Measurements from ENCODE around the gene TCHH. TPM values are rescaled to one million over a fixed set of nuclear protein-coding genes. Genes with fewer than 3 reads are reported as not detected.

Gene TCHH
- total and polyA plus RNA-seq, 2 experiments from 2014 or later, result not detected

- H3K4me3 ChIP-seq, result no peak overlapping the region
- peaks cover 83% of the 10 kb centered on the region for H3K27me3 ChIP-seq
- no peak overlapping the region for H3K27ac ChIP-seq
- TF ChIP-seq, protein P1, sequence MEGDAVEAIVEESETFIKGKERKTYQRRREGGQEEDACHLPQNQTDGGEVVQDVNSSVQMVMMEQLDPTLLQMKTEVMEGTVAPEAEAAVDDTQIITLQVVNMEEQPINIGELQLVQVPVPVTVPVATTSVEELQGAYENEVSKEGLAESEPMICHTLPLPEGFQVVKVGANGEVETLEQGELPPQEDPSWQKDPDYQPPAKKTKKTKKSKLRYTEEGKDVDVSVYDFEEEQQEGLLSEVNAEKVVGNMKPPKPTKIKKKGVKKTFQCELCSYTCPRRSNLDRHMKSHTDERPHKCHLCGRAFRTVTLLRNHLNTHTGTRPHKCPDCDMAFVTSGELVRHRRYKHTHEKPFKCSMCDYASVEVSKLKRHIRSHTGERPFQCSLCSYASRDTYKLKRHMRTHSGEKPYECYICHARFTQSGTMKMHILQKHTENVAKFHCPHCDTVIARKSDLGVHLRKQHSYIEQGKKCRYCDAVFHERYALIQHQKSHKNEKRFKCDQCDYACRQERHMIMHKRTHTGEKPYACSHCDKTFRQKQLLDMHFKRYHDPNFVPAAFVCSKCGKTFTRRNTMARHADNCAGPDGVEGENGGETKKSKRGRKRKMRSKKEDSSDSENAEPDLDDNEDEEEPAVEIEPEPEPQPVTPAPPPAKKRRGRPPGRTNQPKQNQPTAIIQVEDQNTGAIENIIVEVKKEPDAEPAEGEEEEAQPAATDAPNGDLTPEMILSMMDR (IDR thresholded peaks at IDR 0.05; ENCODE audit: low read depth, low read length), result no peak
- H3K36me3 ChIP-seq, result no peaks in the 10 kb centered on the region
- no peaks in the 10 kb centered on the region for H3K4me1 ChIP-seq (ENCODE audit: low read depth)
- DNase-seq (ENCODE audit: low read depth in 1 of 2, low spot score in 1 of 2), result peak in 1 of 2 donors; percentile 61
- no peaks in the 10 kb centered on the region for H3K9me3 ChIP-seq (ENCODE audit: low read depth)
Observed at GRCh38 chr1:152110860-152111514, 4.3 kb downstream of the TCHH start.

DNA sequence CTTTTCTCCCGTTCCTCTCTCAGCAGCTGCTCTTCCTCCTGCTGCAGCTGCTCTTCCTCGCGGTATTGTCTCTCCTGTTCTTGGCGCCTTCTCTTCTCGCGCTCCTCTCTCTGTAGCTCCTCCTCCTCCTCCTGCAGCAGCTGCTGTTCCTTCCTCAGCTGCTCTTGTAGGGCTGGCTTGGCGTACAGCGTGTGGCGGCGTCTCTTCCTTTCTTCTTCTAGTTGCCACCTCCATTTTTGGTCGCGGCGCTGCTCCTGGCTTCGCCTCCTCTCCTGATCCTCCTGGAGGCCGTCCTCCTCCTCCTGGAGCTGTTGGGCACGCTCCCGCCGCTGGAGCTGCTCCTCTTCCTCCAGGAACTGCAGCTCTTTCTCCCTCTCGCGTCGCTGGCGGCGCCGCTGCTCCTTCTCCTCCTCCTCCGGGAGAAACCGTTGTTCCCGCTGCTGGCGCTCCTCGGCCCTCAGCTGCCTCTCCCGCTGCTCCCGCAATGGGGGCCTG lies 4.8 kb downstream of the TCHH start:
- H3K27me3 ChIP-seq, result peaks cover 83% of the 10 kb centered on the region
- no peak overlapping the region for H3K27ac ChIP-seq
- peak in 1 of 2 donors; percentile 60 for DNase-seq (ENCODE audit: low read depth in 1 of 2, low spot score in 1 of 2)
- H3K36me3 ChIP-seq, result no peaks in the 10 kb centered on the region
- no peak overlapping the region for H3K4me3 ChIP-seq
- TF ChIP-seq, protein P1 (IDR thresholded peaks at IDR 0.05; ENCODE audit: low read depth, low read length), result no peak
- no peaks in the 10 kb centered on the region for H3K9me3 ChIP-seq (ENCODE audit: low read depth)
- no peaks in the 10 kb centered on the region for H3K4me1 ChIP-seq (ENCODE audit: low read depth)

- no peak for DNase-seq (ENCODE audit: low read depth in 1 of 2, low spot score in 1 of 2)
- Histone ChIP-seq H3K36me3 (no peaks in the 10 kb centered on the region), H3K9me3 (ENCODE audit: low read depth) (no peaks in the 10 kb centered on the region), H3K4me1 (ENCODE audit: low read depth) (no peaks in the 10 kb centered on the region), H3K27me3 (peaks cover 83% of the 10 kb centered on the region), H3K4me3 (no peak overlapping the region), H3K27ac (no peak overlapping the region)
- TF ChIP-seq, protein P1 (IDR thresholded peaks at IDR 0.05; ENCODE audit: low read depth, low read length), result no peak
Observed at GRCh38 chr1:152109998-152110294, 5.3 kb downstream of the TCHH start.

- H3K27me3 ChIP-seq, result peaks cover 80% of the 10 kb centered on the region
- H3K9me3 ChIP-seq (ENCODE audit: low read depth), result no peaks in the 10 kb centered on the region
- no peak for DNase-seq (ENCODE audit: low read depth in 1 of 2, low spot score in 1 of 2)
- H3K4me1 ChIP-seq (ENCODE audit: low read depth), result no peaks in the 10 kb centered on the region
- no peak overlapping the region for H3K4me3 ChIP-seq
- H3K27ac ChIP-seq, result no peak overlapping the region
- TF ChIP-seq, protein P1 (IDR thresholded peaks at IDR 0.05; ENCODE audit: low read depth, low read length), result no peak
- no peaks in the 10 kb centered on the region for H3K36me3 ChIP-seq
Observed at GRCh38 chr1:152109231-152109997, 5.8 kb downstream of the TCHH start.

DNA sequence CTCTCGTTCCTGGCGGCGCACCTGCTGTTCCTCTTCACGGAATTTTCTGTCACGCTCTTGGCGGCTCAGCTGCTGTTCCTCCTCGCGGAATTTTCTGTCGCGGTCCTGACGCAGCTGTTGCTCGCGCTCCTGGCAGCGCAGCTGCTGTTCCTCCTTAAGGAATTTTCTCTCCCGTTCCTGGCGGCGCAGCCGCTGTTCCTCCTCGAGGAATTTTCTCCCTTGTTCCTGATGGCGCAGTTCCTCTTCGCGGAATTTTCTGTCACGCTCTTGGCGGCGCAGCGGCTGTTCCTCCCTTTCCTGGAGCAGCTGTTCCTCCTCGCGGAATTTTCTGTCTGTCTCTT lies 6.4 kb downstream of the TCHH start:
- Histone ChIP-seq H3K27me3 (peaks cover 76% of the 10 kb centered on the region), H3K4me3 (no peak overlapping the region), H3K4me1 (ENCODE audit: low read depth) (no peaks in the 10 kb centered on the region), H3K27ac (no peak overlapping the region), H3K9me3 (ENCODE audit: low read depth) (no peaks in the 10 kb centered on the region), H3K36me3 (no peaks in the 10 kb centered on the region)
- no peak for DNase-seq (ENCODE audit: low read depth in 1 of 2, low spot score in 1 of 2)
- TF ChIP-seq, protein P1 (IDR thresholded peaks at IDR 0.05; ENCODE audit: low read depth, low read length), result no peak
